HepG2 (cell line): ENCODE data around the gene THRB. TPM values are rescaled to one million over a fixed set of nuclear protein-coding genes. Genes with fewer than 3 reads are reported as not detected.

Experiments used
- ATAC-seq: fragments of 200-7000 bp; cut with Tn5 transposase; 3 replicates; pipeline ENCODE4 v1.9.1; 2020; ENCODE audit warnings: mild to moderate bottlenecking, moderate library complexity
- BruUV-seq: library from RNA; stranded (reverse); fragments of 400-500 nt; replicated peaks from 2 replicates; lab custom pipeline; 2021; lab: Mats Ljungman, UMichigan
- CTCF ChIA-PET: fragments of 300-600 bp; formaldehyde crosslinking; extraction: SDS; loops from one replicate; lab custom pipeline; 2021; ENCODE audit warnings: low total read pairs, inconsistent platforms, low intra/inter-chr PET ratio; lab: Yijun Ruan, JAX
- POLR2A ChIA-PET: fragments of 350-600 bp; sonication (Branson Sonifier 250); formaldehyde crosslinking; loops from one replicate; lab custom pipeline; 2020; ENCODE audit warnings: antibody characterized with exemption, inconsistent platforms; lab: Yijun Ruan, JAX
- DNase-seq: peaks from one replicate; pipeline ENCODE4 v3.0.0-alpha.2; 2015; ENCODE audit warnings: low spot score
- FAIRE-seq: peaks from 3 replicates; lab custom pipeline; 2011; peaks lifted over from hg19 to GRCh38; lab: Jason Lieb, UNC
- H2AFZ ChIP-seq: one replicate; pipeline ENCODE4 v1.6.1; 2011; ENCODE audit warnings: low read length, inconsistent platforms
- H3K27ac ChIP-seq: fragments of 300-600 bp; 3 replicates; pipeline ENCODE4 v1.8.0; 2011; ENCODE audit warnings: mixed run types, mild to moderate bottlenecking, mixed read lengths, low read length, inconsistent platforms; ENCODE audit not compliant: insufficient read depth; ENCODE audit errors: extremely low read length
- H3K27me3 ChIP-seq, 2 experiments: fragments of 200-600 bp in 1 of 2; 2 replicates in 1 of 2; 3 replicates in 1 of 2; pipeline versions ENCODE4 v1.6.0 to v1.8.0; 2011; ENCODE audit warnings: low read length in 2 of 2, mild to moderate bottlenecking in 2 of 2, moderate library complexity in 2 of 2, inconsistent platforms in 1 of 2; ENCODE audit not compliant: insufficient read depth in 2 of 2, control insufficient read depth in 1 of 2
- H3K36me3 ChIP-seq, 2 experiments: fragments of 200-600 bp in 1 of 2; replicated peaks in 1 of 2; 2 replicates in 1 of 2; 3 replicates in 1 of 2; pipeline versions ENCODE4 v1.5.1 to v1.8.0; 2011; ENCODE audit warnings: low read length in 2 of 2, inconsistent platforms in 1 of 2; ENCODE audit not compliant: insufficient read depth in 2 of 2, control insufficient read depth in 1 of 2
- H3K4me1 ChIP-seq: 2 replicates; pipeline ENCODE4 v1.5.1; 2012; ENCODE audit warnings: low read length, inconsistent platforms; ENCODE audit not compliant: insufficient read depth
- H3K4me2 ChIP-seq: 2 replicates; pipeline ENCODE4 v1.6.0; 2011; ENCODE audit warnings: low read depth, low read length, inconsistent platforms
- H3K4me3 ChIP-seq, 3 experiments: fragments of 200-600 bp in 1 of 3; sonication (generic), shearing (Covaris generic) in 1 of 3; replicated peaks in 1 of 3; 2 replicates each; pipeline ENCODE4 v1.5.1; 2011 to 2016; ENCODE audit warnings: low read length in 3 of 3, inconsistent platforms in 2 of 3, low read depth in 2 of 3, mild to moderate bottlenecking in 2 of 3, control low read depth in 1 of 3, mixed read lengths in 1 of 3; ENCODE audit not compliant: insufficient read depth in 1 of 3
- H3K79me2 ChIP-seq: one replicate; pipeline ENCODE4 v1.6.1; 2011; ENCODE audit warnings: low read length, inconsistent platforms; ENCODE audit not compliant: insufficient read depth
- H3K9ac ChIP-seq: 2 replicates; pipeline ENCODE4 v1.6.0; 2011; ENCODE audit warnings: mild to moderate bottlenecking, low read depth, low read length, inconsistent platforms; ENCODE audit not compliant: insufficient read depth
- H3K9me3 ChIP-seq: 2 replicates; pipeline ENCODE4 v1.5.1; 2012; ENCODE audit warnings: mild to moderate bottlenecking, low read length
- H4K20me1 ChIP-seq: 2 replicates; pipeline ENCODE4 v1.6.0; 2011; ENCODE audit warnings: inconsistent platforms, mild to moderate bottlenecking, low read length, moderate library complexity; ENCODE audit not compliant: insufficient read depth
- KDM3A ChIP-seq: IDR thresholded peaks from 2 replicates; pipeline ENCODE4 v1.6.1; 2018; ENCODE audit warnings: low read depth, missing compliant biosample characterization
- ZNF790 ChIP-seq: sonication (generic); formaldehyde crosslinking; IDR thresholded peaks from 2 replicates; pipeline ENCODE4 v1.8.0; 2022; ENCODE audit warnings: missing genetic modification reagents, mild to moderate bottlenecking, borderline replicate concordance
- WGBS: methylation state at CpG from one replicate; pipeline ENCODE4 v1.1.6; 2017; ENCODE audit warnings: low lambda C conversion rate; 5-methylcytosine and 5-hydroxymethylcytosine counted together
- in situ Hi-C: cut with HindIII; loops from 2 replicates; pipeline ENCODE4 v1.10.0; 2017; ENCODE audit warnings: low pct_unique_long_range_greater_than_20kb; ENCODE audit not compliant: extremely low pct_ligation_motif_present
- intact Hi-C: fragments of 100-400 bp; cut with micrococcal nuclease; formaldehyde crosslinking; loops from one replicate; pipeline ENCODE4 v1.10.0; 2022; ENCODE audit not compliant: unreplicated experiment
- polyA plus RNA-seq, 8 experiments: library from polyadenylated mRNA; depleted of rRNA in 3 of 8; stranded (reverse) in 7 of 8; unstranded in 1 of 8; fragments of >200 nt; fragmentation: Illumina TruSeq in 4 of 8; extraction: Trizol in 4 of 8; gene quantifications; 2 replicates each; pipeline versions ENCODE4 v1.2.1 to v1.2.3, GENCODE V29; 2011 to 2016; ENCODE audit warnings: low read depth in 4 of 8, missing spikeins in 1 of 8, mixed read lengths in 1 of 8; ENCODE audit not compliant: insufficient read depth in 1 of 8
- total RNA-seq, 5 experiments: library from RNA; depleted of rRNA; stranded (reverse); fragments of >200 nt; fragmentation: Illumina TruSeq; extraction: Trizol; gene quantifications; 2 replicates each; pipeline ENCODE4 v1.2.3, GENCODE V29; 2016; ENCODE audit warnings: low read depth in 1 of 5
- TF ChIP-seq, protein P1 (sequence below): sonication (generic); formaldehyde crosslinking; IDR thresholded peaks from 2 replicates; pipeline ENCODE4 v1.4.0; 2020; ENCODE audit warnings: missing genetic modification reagents
- TF ChIP-seq, protein P2 (sequence below), 2 experiments: fragments of 450-650 bp in 1 of 2; sonication (generic) in 1 of 2; formaldehyde crosslinking in 1 of 2; IDR thresholded peaks; 2 replicates each; pipeline versions ENCODE4 v1.6.1 to v1.8.0; 2016 to 2022; ENCODE audit warnings: antibody characterized with exemption in 1 of 2, mild to moderate bottlenecking in 1 of 2, missing genetic modification reagents in 1 of 2
- TF ChIP-seq, protein P3 (sequence below): sonication (generic); formaldehyde crosslinking; IDR thresholded peaks from 2 replicates; pipeline ENCODE4 v1.4.0; 2020; ENCODE audit warnings: missing genetic modification reagents

Gene THRB
- total and polyA plus RNA-seq, 2 of the 13 experiments (the other 11 are each of a cell fraction or from before 2014, with no cell fraction given), result 4.7 to 22.7 TPM

DNA sequence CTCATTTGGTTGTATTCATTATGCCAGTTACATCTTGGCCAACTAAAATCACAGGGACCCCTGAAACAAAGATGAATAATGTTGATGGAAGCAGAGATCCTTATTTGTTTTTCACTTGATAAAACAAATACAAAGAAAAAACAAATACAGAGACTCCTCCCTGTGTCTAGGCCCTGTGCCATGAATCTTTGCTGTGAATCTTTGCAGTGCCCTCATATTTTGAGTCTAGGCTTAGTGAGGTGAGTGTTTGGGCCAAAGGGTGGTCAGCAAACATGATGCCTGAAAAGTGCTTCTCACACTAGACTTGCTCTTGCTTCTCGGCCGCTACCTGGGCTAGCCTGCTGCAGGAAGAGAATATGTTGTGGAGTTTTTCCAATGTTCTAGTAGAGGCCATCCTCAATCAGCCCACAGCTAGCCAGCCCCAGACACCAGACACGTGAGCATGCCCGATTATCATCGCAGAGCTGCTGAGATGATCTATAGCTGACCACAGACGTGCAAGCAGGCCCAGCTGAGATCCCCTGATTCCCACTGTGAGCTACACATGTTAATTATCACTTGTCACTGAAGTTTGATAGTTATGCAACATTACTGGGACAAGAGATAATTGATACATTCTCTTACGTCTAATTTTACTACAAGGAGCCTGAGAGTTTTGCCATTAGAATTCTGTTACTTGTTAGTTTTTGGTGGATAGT is 191.4 kb downstream of the THRB start:
- no peaks in the 10 kb centered on the region; the same call in 1 of the 2 replicates for H4K20me1 ChIP-seq
- no peaks in the 10 kb centered on the region for H3K9me3 ChIP-seq
- H3K4me1 ChIP-seq, result no peaks in the 10 kb centered on the region
- H3K27me3 ChIP-seq, result no peaks in the 10 kb centered on the region
- in situ Hi-C loops, result no loop called here
- CTCF ChIA-PET, result no interaction called here
- H3K4me2 ChIP-seq, result no peak overlapping the region
- FAIRE-seq (no peak), DNase-seq (no peak), ATAC-seq (no peak)
- no TSS peak for BruUV-seq
- H3K9ac ChIP-seq, result no peak overlapping the region
- H3K27ac ChIP-seq, result no peak overlapping the region
- no peaks in the 10 kb centered on the region for H3K79me2 ChIP-seq
- POLR2A ChIA-PET, result no interaction called here
- intact Hi-C loops, result no loop called here
- TF ChIP-seq, protein P1, sequence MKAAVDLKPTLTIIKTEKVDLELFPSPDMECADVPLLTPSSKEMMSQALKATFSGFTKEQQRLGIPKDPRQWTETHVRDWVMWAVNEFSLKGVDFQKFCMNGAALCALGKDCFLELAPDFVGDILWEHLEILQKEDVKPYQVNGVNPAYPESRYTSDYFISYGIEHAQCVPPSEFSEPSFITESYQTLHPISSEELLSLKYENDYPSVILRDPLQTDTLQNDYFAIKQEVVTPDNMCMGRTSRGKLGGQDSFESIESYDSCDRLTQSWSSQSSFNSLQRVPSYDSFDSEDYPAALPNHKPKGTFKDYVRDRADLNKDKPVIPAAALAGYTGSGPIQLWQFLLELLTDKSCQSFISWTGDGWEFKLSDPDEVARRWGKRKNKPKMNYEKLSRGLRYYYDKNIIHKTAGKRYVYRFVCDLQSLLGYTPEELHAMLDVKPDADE (CRISPR knock-in tag), result no peak
- TF ChIP-seq ZNF790 (CRISPR knock-in tag), result no peak
- no peak for TF ChIP-seq KDM3A
- TF ChIP-seq, protein P2, sequence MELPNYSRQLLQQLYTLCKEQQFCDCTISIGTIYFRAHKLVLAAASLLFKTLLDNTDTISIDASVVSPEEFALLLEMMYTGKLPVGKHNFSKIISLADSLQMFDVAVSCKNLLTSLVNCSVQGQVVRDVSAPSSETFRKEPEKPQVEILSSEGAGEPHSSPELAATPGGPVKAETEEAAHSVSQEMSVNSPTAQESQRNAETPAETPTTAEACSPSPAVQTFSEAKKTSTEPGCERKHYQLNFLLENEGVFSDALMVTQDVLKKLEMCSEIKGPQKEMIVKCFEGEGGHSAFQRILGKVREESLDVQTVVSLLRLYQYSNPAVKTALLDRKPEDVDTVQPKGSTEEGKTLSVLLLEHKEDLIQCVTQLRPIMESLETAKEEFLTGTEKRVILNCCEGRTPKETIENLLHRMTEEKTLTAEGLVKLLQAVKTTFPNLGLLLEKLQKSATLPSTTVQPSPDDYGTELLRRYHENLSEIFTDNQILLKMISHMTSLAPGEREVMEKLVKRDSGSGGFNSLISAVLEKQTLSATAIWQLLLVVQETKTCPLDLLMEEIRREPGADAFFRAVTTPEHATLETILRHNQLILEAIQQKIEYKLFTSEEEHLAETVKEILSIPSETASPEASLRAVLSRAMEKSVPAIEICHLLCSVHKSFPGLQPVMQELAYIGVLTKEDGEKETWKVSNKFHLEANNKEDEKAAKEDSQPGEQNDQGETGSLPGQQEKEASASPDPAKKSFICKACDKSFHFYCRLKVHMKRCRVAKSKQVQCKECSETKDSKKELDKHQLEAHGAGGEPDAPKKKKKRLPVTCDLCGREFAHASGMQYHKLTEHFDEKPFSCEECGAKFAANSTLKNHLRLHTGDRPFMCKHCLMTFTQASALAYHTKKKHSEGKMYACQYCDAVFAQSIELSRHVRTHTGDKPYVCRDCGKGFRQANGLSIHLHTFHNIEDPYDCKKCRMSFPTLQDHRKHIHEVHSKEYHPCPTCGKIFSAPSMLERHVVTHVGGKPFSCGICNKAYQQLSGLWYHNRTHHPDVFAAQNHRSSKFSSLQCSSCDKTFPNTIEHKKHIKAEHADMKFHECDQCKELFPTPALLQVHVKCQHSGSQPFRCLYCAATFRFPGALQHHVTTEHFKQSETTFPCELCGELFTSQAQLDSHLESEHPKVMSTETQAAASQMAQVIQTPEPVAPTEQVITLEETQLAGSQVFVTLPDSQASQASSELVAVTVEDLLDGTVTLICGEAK (IDR thresholded peaks at IDR 0.05), result no peak
- TF ChIP-seq, protein P2 (CRISPR knock-in tag; IDR thresholded peaks at IDR 0.05), result no peak
- TF ChIP-seq, protein P3, sequence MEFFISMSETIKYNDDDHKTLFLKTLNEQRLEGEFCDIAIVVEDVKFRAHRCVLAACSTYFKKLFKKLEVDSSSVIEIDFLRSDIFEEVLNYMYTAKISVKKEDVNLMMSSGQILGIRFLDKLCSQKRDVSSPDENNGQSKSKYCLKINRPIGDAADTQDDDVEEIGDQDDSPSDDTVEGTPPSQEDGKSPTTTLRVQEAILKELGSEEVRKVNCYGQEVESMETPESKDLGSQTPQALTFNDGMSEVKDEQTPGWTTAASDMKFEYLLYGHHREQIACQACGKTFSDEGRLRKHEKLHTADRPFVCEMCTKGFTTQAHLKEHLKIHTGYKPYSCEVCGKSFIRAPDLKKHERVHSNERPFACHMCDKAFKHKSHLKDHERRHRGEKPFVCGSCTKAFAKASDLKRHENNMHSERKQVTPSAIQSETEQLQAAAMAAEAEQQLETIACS (CRISPR knock-in tag), result no peak
- H3K4me3 ChIP-seq, result no peak overlapping the region
- no peak overlapping the region for H2AFZ ChIP-seq
- H3K36me3 ChIP-seq, result no peaks in the 10 kb centered on the region
- WGBS, result 94% methylated on average over 4 of the region's 7 CpGs
